Memory B cell (primary cell): ENCODE measurements around the gene SRSF2.
"Not testable (repeated sequence)": the region's sequence is repeated elsewhere in the genome, so short reads cannot be mapped to it uniquely, and the experiment has no call there.

ENCODE experiments used
- ATAC-seq: fragments of 150-1000 bp; cut with Tn5 transposase; 2 replicates; pipeline ENCODE4 v1.10.0; 2021; ENCODE audit warnings: low read depth, mild to moderate bottlenecking, moderate library complexity
- DNase-seq, 2 donors: peaks; one replicate each; pipeline ENCODE4 v3.0.0; 2022; ENCODE audit warnings: low spot score in 2 of 2
- H3K27ac Mint-ChIP-seq: one replicate; pipeline ENCODE4 v1.8.0; 2022; ENCODE audit warnings: mild to moderate bottlenecking, moderate library complexity, mixed read lengths
- H3K27me3 Mint-ChIP-seq: one replicate; pipeline ENCODE4 v1.8.0; 2022; ENCODE audit warnings: mixed read lengths
- H3K36me3 Mint-ChIP-seq: one replicate; pipeline ENCODE4 v1.8.0; 2022; ENCODE audit warnings: mild to moderate bottlenecking, mixed read lengths
- H3K4me1 Mint-ChIP-seq: one replicate; pipeline ENCODE4 v1.8.0; 2022; ENCODE audit warnings: mixed read lengths
- H3K4me3 Mint-ChIP-seq: one replicate; pipeline ENCODE4 v1.8.0; 2022; ENCODE audit warnings: mild to moderate bottlenecking, moderate library complexity, mixed read lengths
- H3K9me3 Mint-ChIP-seq: one replicate; pipeline ENCODE4 v1.8.0; 2022; ENCODE audit warnings: mixed read lengths

SRSF2 gene

DNA sequence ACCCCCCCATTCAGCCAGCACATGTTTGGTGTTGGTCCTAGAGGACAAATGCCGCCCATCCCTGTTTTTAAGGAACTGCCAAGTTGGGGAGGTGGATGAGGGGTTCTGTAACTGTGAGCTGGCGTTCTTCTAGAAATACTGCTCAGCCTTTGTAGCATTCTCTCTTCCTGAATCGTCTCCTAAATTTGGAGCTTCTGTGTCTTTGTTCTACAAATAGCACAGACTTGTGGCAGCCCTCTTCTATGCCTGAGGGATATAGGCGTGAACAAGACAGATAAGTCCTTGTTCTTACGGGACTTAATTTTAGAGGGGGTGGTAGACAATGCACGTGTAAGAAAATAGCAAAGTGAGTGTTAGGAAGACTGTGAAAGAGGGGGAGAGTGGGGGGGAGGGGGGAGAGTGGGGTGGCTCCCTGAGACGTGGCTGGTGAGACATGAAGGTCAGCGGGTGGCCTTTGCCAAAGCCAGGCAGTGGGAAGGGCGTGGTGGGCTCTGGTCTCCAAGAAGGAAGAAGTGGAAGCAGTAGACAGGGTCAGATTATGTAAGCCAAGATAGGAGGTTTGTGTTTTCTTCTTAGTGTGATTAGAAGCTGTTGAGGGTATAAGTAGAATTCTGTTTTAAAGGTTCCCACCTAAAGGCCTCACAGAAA lies 10.7 kb upstream of the SRSF2 start:
- Mint-ChIP-seq H3K36me3 (peaks cover 33% of the 10 kb centered on the region), H3K9me3 (no peaks in the 10 kb centered on the region), H3K27me3 (no peaks in the 10 kb centered on the region), H3K27ac (no peak overlapping the region), H3K4me1 (peaks cover 9% of the 10 kb centered on the region), H3K4me3 (no peak overlapping the region)
- DNase-seq (no peak), ATAC-seq (no peak)

DNA sequence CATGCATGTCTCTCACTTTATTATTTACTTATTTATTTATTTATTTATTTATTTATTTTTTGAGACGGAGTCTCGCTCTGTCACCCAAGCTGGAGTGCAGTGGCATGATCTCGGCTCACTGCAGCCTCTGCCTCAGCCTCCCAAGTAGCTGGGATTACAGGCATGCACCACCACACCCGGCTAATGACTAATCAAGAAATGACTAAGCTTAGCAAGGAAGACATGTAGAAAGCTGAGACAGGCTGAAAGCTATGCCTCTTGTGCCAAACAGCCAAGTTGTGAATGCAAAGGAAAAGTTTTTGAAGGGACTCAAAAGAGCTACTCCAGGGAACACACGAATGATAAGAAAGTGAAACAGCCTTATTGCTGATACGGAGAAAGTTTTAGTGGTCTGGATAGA lies 8.7 kb upstream of the SRSF2 start:
- peaks cover 35% of the 10 kb centered on the region for H3K36me3 Mint-ChIP-seq
- not testable (repeated sequence) for H3K4me1 Mint-ChIP-seq

DNA sequence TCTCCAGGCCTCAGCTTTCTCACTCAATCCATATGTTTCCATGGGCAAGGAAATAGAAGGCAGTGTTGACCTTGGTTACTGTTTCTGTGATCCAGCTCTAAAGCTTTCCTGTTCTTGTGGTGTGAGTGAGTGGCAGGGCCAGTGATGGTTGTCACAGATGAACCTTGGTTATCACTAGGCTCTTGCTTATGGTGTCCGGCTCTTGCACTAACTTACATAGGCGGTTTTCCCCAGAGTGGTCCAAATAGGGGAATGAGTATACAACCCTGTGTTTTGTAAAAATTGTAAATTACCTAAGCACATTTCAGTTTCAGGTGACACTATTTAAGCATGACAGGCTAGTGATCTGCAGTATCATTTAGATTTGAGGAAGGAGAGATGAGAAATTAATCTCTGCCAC lies 7.6 kb upstream of the SRSF2 start:
- H3K36me3 Mint-ChIP-seq: peaks cover 33% of the 10 kb centered on the region
- no peak overlapping the region for H3K4me3 Mint-ChIP-seq
- no peaks in the 10 kb centered on the region for H3K9me3 Mint-ChIP-seq
- ATAC-seq (no peak), DNase-seq (no peak)
- H3K4me1 Mint-ChIP-seq: peaks cover 9% of the 10 kb centered on the region
- no peak overlapping the region for H3K27ac Mint-ChIP-seq
- no peaks in the 10 kb centered on the region for H3K27me3 Mint-ChIP-seq

More for the DNA sequence above, 8.7 kb upstream of the SRSF2 start:
- H3K27ac Mint-ChIP-seq, ATAC-seq, H3K4me3 Mint-ChIP-seq, DNase-seq, H3K27me3 Mint-ChIP-seq, H3K9me3 Mint-ChIP-seq: not testable (repeated sequence)

DNA sequence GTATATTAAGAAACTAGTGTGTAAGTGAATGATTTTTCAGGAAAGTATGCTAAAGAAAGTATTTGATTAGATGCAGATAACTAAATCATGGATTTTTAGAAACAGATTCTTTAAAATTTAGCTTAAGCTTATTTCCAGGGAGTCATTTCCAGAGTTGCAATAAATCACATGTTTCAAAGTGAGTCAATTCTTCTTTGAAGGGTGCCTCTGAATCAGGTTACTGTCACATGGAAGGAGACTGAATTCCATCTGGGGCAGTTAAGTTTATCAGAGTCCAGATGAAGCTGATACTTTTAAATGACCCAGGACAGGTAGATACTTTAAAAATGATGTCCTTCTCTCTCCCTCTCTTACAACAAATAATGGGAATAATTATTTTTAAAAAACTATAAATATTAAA lies 5.8 kb upstream of the SRSF2 start:
- Mint-ChIP-seq H3K27me3 (no peaks in the 10 kb centered on the region), H3K27ac (no peak overlapping the region), H3K4me3 (no peak overlapping the region)

DNA sequence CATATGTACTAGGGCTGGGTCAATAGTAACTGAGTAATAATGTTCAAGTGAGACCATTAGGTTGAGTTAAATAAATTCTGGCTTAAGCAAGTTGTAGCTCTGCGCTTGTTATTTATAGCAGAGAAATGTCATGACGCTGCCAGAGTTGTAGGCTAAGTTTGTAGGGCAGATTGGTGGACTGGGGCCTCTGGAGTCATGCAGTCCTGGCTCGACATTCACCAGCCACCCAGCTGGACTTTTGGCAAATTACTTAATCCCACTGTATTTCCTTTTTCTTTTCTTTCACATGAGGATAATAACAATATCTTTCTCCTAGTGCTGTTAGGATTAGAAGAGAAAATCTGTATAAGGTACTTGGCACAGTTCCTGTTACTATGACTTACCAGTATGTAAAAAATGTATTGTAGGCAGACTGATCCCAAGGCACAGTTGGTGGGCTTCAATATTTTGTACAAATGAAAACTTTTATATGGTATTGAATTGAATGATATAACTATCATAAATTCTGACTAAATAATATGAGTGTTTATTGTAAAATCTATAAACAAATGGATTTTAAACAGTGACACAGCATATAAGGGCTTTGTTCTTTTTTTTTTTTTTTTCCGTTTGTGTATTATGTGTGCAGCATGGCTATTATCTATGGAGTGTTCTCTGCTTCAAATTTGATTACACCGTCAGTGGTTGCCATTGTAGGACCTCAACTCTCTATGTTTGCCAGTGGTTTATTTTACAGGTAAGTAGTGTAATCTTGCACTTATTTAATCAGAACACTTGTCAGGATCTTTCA lies 3.4 kb upstream of the SRSF2 start:
- no peak overlapping the region for H3K4me3 Mint-ChIP-seq

More for the DNA sequence above, 5.8 kb upstream of the SRSF2 start:
- ATAC-seq: no peak
- H3K9me3 Mint-ChIP-seq: no peaks in the 10 kb centered on the region
- peaks cover 24% of the 10 kb centered on the region for H3K36me3 Mint-ChIP-seq
- DNase-seq: no peak
- peaks cover 16% of the 10 kb centered on the region for H3K4me1 Mint-ChIP-seq

GRCh38 chr17:76739568-76740115 lies 2.5 kb upstream of the SRSF2 start:
- ATAC-seq, DNase-seq, H3K4me3 Mint-ChIP-seq, H3K27me3 Mint-ChIP-seq, H3K27ac Mint-ChIP-seq, H3K9me3 Mint-ChIP-seq: not testable (repeated sequence)
- peaks cover 20% of the 10 kb centered on the region for H3K36me3 Mint-ChIP-seq
- H3K4me1 Mint-ChIP-seq: peaks cover 25% of the 10 kb centered on the region

More for the DNA sequence above, 3.4 kb upstream of the SRSF2 start:
- Mint-ChIP-seq H3K27ac (no peak overlapping the region), H3K4me1 (peaks cover 20% of the 10 kb centered on the region), H3K36me3 (peaks cover 21% of the 10 kb centered on the region), H3K9me3 (no peaks in the 10 kb centered on the region), H3K27me3 (no peaks in the 10 kb centered on the region)
- DNase-seq (no peak), ATAC-seq (no peak)

GRCh38 chr17:76738468-76738850 lies 1.3 kb upstream of the SRSF2 start:
- Mint-ChIP-seq H3K36me3 (peaks cover 26% of the 10 kb centered on the region), H3K27ac (peak overlapping the region; percentile 99), H3K4me1 (peaks cover 34% of the 10 kb centered on the region), H3K4me3 (peak overlapping the region; percentile 98), H3K9me3 (no peaks in the 10 kb centered on the region), H3K27me3 (no peaks in the 10 kb centered on the region)
- ATAC-seq: no peak
- DNase-seq: no peak

DNA sequence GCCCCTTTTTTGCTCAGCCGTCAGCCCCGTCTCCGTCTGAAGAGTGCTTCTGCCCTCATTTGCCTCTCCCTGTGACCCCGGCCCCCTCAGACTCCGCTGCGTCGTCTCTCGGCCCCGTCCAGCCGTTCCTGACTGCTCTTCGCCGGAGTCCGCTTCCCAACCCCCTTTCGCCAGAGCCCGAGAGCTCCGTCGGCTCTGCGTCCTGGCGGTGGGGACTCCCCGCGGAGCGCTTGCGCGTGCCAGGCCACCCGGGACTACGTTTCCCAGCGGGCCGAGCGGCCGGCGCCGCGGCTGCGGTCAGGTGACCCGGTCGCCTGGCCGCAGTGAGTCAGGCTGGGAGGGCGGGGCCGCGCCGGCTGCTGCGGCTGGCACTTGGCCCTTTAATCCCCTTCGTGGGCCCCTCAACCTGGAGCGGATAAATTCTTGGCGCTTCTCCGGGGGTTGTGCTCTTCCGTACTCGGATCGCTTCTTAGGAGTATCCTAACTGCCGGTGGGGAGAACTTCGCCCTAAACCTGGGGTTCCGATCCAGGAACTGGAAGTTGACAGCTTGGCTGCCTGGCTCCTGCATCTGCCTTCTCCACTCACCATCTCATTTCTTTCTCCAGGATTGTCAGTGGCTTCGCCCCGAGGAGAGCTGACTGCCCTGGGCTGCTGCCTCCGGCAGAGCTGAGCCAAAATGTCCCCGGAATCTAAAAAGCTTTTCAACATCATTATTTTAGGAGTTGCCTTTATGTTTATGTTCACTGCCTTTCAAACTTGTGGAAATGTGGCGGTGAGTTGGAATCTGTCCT lies 741 bp upstream of the SRSF2 start, which contains the start of gene MFSD11:
Gene MFSD11 (plus strand): TSS at position 444 of the 792 bp plus-strand sequence. CDS start 234 bp downstream, at position 678.
- no peaks in the 10 kb centered on the region for H3K9me3 Mint-ChIP-seq
- DNase-seq (peak; percentile 91 to 95), ATAC-seq (peak; percentile 69)
- H3K27me3 Mint-ChIP-seq: no peaks in the 10 kb centered on the region
- peaks cover 36% of the 10 kb centered on the region for H3K4me1 Mint-ChIP-seq
- H3K36me3 Mint-ChIP-seq: peaks cover 28% of the 10 kb centered on the region
- peak within 1 kb of the TSS; percentile 98 for H3K4me3 Mint-ChIP-seq
- peak within 1 kb of the TSS; percentile 99 for H3K27ac Mint-ChIP-seq

DNA sequence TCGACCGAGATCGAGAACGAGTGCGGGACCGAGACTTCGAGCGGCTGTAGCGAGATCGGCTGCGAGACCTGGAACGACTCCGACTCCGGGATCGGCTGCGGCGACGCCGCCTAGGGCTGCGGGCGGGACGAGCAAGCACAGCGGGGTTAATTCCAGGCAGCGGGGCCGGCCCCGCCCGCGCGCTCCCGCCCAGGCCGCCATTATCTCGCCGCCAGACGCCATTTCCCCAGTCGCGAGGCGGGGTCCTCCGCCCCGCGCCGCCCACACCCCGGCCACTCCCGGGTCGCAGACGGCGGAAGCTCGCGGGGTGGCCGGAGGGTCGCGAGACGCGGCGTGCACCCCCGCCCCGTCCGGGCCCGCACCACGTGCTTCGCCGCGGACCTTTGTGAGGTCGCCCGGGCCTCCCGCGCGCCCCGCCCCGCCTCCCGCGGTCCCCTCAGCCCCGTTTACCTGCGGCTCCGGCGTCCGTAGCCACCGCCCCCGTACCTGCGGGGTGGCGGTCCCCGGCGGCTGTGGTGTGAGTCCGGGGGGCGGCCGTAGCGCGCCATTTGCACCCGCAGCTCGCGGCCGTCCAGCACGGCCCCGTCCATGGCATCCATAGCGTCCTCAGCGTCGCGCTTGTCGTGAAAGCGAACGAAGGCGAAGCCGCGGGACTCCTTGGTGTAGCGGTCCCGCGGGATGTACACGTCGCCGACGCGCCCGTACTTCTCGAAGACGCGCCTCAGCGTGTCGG lies 616 bp downstream of the SRSF2 start:
- H3K4me3 Mint-ChIP-seq: peak overlapping the region; percentile 98
- no peaks in the 10 kb centered on the region for H3K9me3 Mint-ChIP-seq
- peak; percentile 15 for ATAC-seq
- H3K4me1 Mint-ChIP-seq: peaks cover 36% of the 10 kb centered on the region
- peak; percentile 59 to 65 for DNase-seq
- peak overlapping the region; percentile 99 for H3K27ac Mint-ChIP-seq
- H3K27me3 Mint-ChIP-seq: no peaks in the 10 kb centered on the region
- H3K36me3 Mint-ChIP-seq: peaks cover 23% of the 10 kb centered on the region

DNA sequence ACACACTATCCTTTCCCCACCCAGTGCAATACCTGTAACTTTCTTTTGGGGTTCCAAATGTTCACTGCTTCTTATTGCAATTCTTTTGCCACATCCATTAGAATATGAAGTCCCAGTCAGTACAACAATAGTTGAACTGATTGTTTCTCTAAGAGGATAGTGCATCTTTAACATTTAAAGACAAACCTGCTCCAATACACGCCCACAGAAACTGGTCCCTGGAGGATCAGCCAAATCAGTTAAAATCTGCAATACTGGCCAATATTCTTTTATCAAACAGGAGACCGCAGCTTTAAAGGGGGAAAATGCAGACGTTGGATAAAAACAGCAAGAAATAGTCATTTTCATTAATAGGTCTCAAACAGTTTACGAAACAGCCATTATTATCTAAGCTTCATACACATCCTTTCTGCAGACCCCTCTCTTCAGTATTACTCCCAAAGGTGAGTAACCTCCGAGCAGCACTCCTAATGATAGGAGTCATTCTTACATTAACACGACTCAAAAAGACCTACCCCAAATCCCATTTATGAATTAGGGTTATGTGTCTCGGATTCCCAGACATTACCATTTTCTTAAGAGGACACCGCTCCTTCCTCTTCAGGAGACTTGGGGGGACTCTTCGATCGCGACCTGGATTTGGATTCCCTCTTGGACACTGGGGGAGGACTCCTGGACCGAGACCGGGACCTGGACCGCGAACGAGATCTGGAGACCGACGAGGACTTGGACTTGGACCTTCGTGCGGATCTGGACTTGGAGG lies 1.4 kb downstream of the SRSF2 start:
- DNase-seq (no peak), ATAC-seq (no peak)
- Mint-ChIP-seq H3K27ac (peak overlapping the region; percentile 99), H3K4me3 (peak overlapping the region; percentile 93), H3K36me3 (peaks cover 23% of the 10 kb centered on the region), H3K4me1 (peaks cover 33% of the 10 kb centered on the region), H3K9me3 (no peaks in the 10 kb centered on the region), H3K27me3 (no peaks in the 10 kb centered on the region)

DNA sequence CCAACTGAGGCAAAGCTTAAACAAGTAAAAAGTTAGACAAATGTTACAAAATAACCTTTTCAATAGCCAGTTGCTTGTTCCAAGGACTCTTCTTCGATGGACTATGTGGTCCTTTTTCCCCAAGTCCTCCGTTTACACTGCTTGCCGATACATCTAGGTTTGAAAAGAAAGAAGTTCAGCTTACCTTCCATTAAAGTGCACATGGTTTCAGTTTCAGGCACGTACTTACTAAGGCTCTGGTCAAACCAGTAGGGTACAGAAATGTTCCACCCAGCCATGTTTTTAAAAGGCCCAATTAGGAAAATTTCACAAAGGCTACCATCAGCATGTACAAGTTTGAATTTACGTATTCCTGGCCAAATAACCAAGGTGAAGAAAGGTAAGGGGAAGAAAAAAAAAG lies 2.1 kb downstream of the SRSF2 start:
- no peak for DNase-seq
- no peaks in the 10 kb centered on the region for H3K27me3 Mint-ChIP-seq
- H3K27ac Mint-ChIP-seq: peak overlapping the region; percentile 99
- no peaks in the 10 kb centered on the region for H3K9me3 Mint-ChIP-seq
- peak overlapping the region; percentile 89 for H3K4me3 Mint-ChIP-seq
- ATAC-seq: no peak
- peaks cover 23% of the 10 kb centered on the region for H3K36me3 Mint-ChIP-seq
- H3K4me1 Mint-ChIP-seq: peaks cover 33% of the 10 kb centered on the region

DNA sequence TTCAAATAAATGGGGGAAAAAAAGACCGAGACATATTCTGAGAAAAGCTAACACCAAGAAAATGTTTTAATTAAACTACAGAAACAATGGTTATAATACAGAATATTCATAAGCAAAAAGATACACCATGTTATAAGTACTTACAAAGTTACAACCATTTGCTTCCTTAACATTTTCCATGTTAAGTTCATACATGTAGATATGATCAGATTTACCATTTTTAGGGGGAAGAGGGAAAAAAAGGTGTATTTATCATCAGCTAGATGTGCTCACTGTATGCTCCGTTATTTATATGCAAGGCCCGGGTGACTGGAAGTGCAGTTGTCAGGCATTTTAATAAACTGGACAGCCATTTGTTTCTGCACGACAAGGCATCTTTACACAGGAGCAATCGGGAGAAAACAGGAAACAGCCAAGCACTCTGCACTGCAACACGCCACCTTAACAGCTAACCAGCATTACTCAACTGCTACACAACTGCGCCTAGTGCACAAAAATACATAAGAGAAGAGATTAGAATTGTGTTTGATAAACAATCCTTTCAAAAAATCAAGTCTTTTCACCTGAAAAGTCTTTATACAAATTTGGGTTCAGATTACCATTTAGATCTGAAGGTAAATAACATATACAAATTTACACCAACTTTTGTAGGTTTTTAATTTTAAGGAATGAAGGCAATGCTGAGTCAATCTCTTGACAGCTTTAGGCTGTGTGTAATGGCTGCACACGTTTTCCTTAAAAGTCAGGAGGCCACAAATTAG lies 2.9 kb downstream of the SRSF2 start:
- ATAC-seq (no peak), DNase-seq (no peak)
- Mint-ChIP-seq H3K9me3 (no peaks in the 10 kb centered on the region), H3K36me3 (peaks cover 24% of the 10 kb centered on the region), H3K27me3 (no peaks in the 10 kb centered on the region), H3K4me3 (peak overlapping the region; percentile 89), H3K4me1 (peaks cover 31% of the 10 kb centered on the region), H3K27ac (peak overlapping the region; percentile 99)
